PC-3 (cell line): ENCODE measurements around the gene TBX2. TPM values are rescaled to one million over a fixed set of nuclear protein-coding genes. Genes with fewer than 3 reads are reported as not detected.

Experiments used
- ATAC-seq: fragments of 200-7000 bp; cut with Tn5 transposase; 2 replicates; pipeline ENCODE4 v1.9.1; 2020; ENCODE audit warnings: mild to moderate bottlenecking, moderate library complexity
- BruUV-seq: library from RNA; stranded (reverse); fragments of 400-500 nt; replicated peaks from 2 replicates; lab custom pipeline; 2021; lab: Mats Ljungman, UMichigan
- CTCF ChIA-PET: fragments of 300-600 bp; sonication (Branson Sonifier 250); formaldehyde crosslinking; loops from one replicate; lab custom pipeline; 2022; ENCODE audit warnings: antibody characterized with exemption; lab: Charles Lee
- POLR2A ChIA-PET: fragments of 300-600 bp; sonication (Branson Sonifier 250); formaldehyde crosslinking; loops from one replicate; lab custom pipeline; 2022; ENCODE audit warnings: antibody characterized with exemption; ENCODE audit not compliant: unreplicated experiment; lab: Charles Lee
- DNase-seq: peaks from one replicate; pipeline ENCODE4 v3.0.0-alpha.2; 2015
- H2AFZ ChIP-seq: fragments of 300-600 bp; sonication (generic); 2 replicates; pipeline ENCODE4 v1.6.0; 2016; ENCODE audit warnings: antibody characterized with exemption, low read length
- H3F3A ChIP-seq: fragments of 300-600 bp; sonication (generic); one replicate; pipeline ENCODE4 v1.6.0; 2017; ENCODE audit warnings: antibody characterized with exemption, low read length, control low read depth, mild to moderate bottlenecking; ENCODE audit not compliant: unreplicated experiment
- H3K27ac ChIP-seq: fragments of 300-600 bp; sonication (generic); 2 replicates; pipeline ENCODE4 v1.5.1; 2016; ENCODE audit warnings: mild to moderate bottlenecking, low read length
- H3K27me3 ChIP-seq: fragments of 300-600 bp; sonication (generic); 2 replicates; pipeline ENCODE4 v1.6.1; 2016; ENCODE audit warnings: low read length, mixed read lengths
- H3K36me3 ChIP-seq: fragments of 300-600 bp; sonication (generic); 2 replicates; pipeline ENCODE4 v1.6.1; 2016; ENCODE audit warnings: low read depth, mixed run types, low read length, mixed read lengths
- H3K4me1 ChIP-seq: fragments of 300-600 bp; sonication (generic); 2 replicates; pipeline ENCODE4 v1.5.1; 2016; ENCODE audit warnings: low read length; ENCODE audit not compliant: insufficient read depth
- H3K4me2 ChIP-seq: fragments of 300-600 bp; sonication (generic); 2 replicates; pipeline ENCODE4 v1.6.0; 2016; ENCODE audit warnings: low read length
- H3K4me3 ChIP-seq: fragments of 300-600 bp; sonication (generic); 2 replicates; pipeline ENCODE4 v1.5.1; 2016; ENCODE audit warnings: mild to moderate bottlenecking, low read length, mixed read lengths
- H3K79me2 ChIP-seq: fragments of 300-600 bp; sonication (generic); 2 replicates; pipeline ENCODE4 v1.6.1; 2017; ENCODE audit warnings: low read length, mixed read lengths
- H3K9ac ChIP-seq: fragments of 300-600 bp; sonication (generic); 2 replicates; pipeline ENCODE4 v1.6.0; 2016; ENCODE audit warnings: mild to moderate bottlenecking, low read length
- H3K9me2 ChIP-seq: fragments of 300-600 bp; sonication (generic); replicated peaks from 2 replicates; pipeline ENCODE4 v1.6.1; 2016; ENCODE audit warnings: mixed run types, low read length, mixed read lengths
- H3K9me3 ChIP-seq: fragments of 300-600 bp; sonication (generic); 2 replicates; pipeline ENCODE4 v1.6.1; 2016; ENCODE audit warnings: low read length, mixed read lengths
- H4K20me1 ChIP-seq: fragments of 300-600 bp; sonication (generic); 2 replicates; pipeline ENCODE4 v1.6.1; 2016; ENCODE audit warnings: low read length, mixed read lengths
- CTCF ChIP-seq: fragments of 300-600 bp; sonication (generic); conservative IDR thresholded peaks from 2 replicates; pipeline ENCODE4 v1.5.1; 2017; ENCODE audit warnings: antibody characterized with exemption, low read depth, mild to moderate bottlenecking, low read length
- EZH2 ChIP-seq: fragments of 300-600 bp; sonication (generic); IDR thresholded peaks from one replicate; pipeline ENCODE4 v1.6.1; 2017; ENCODE audit warnings: antibody characterized with exemption, mild to moderate bottlenecking, low read length; ENCODE audit not compliant: unreplicated experiment
- EZH2phosphoT487 ChIP-seq: fragments of 300-600 bp; sonication (generic); IDR thresholded peaks from 2 replicates; pipeline ENCODE4 v1.6.1; 2018; ENCODE audit warnings: mild to moderate bottlenecking, antibody characterized with exemption, low read length, borderline replicate concordance
- intact Hi-C: fragments of 100-400 bp; cut with micrococcal nuclease; formaldehyde crosslinking; loops from 2 replicates; pipeline ENCODE4 v1.9.0; 2023
- total RNA-seq: library from RNA; depleted of rRNA; stranded (reverse); fragments of >200 nt; gene quantifications from 2 replicates; pipeline ENCODE4 v1.2.3, GENCODE V29; 2014

TBX2 gene
- total RNA-seq, 1 experiment from 2014 or later = 7.1 TPM

GRCh38 chr17:61406971-61407911, 7.6 kb downstream of the TBX2 start:
- TF ChIP-seq EZH2phosphoT487 (no peak), CTCF (no peak), EZH2 (no peak)
- POLR2A ChIA-PET = no interaction called here
- BruUV-seq = no TSS peak
- no peak overlapping the region for H3K9ac ChIP-seq
- H2AFZ ChIP-seq = no peak overlapping the region
- H3K9me2 ChIP-seq = no peaks in the 10 kb centered on the region
- H3K27ac ChIP-seq = no peak overlapping the region
- H3K4me2 ChIP-seq = no peak overlapping the region
- intact Hi-C loops = no loop called here
- peaks cover 9% of the 10 kb centered on the region; the same call in 1 of the 2 replicates for H3K4me1 ChIP-seq
- no peak for DNase-seq
- no peaks in the 10 kb centered on the region for H3K27me3 ChIP-seq
- H3K4me3 ChIP-seq = no peak overlapping the region
- no peak for ATAC-seq
- no peaks in the 10 kb centered on the region for H3F3A ChIP-seq
- H3K79me2 ChIP-seq = no peaks in the 10 kb centered on the region
- CTCF ChIA-PET = no interaction called here
- H4K20me1 ChIP-seq = no peaks in the 10 kb centered on the region
- no peaks in the 10 kb centered on the region for H3K36me3 ChIP-seq
- no peaks in the 10 kb centered on the region for H3K9me3 ChIP-seq

GRCh38 chr17:61408151-61409041, 8.8 kb downstream of the TBX2 start:
- Histone ChIP-seq H3K9ac (peak overlapping the region; percentile 78; the same call in 1 of the 2 replicates), H3K4me3 (peak overlapping the region; percentile 78), H3K27ac (no peak overlapping the region), H3K4me2 (peak overlapping the region; percentile 99), H3K9me2 (no peaks in the 10 kb centered on the region), H4K20me1 (no peaks in the 10 kb centered on the region), H3K27me3 (no peaks in the 10 kb centered on the region), H3K9me3 (no peaks in the 10 kb centered on the region), H3K4me1 (peaks cover 16% of the 10 kb centered on the region), H2AFZ (peak overlapping the region; percentile 95; the same call in 1 of the 2 replicates), H3F3A (no peaks in the 10 kb centered on the region), H3K79me2 (peaks cover 7% of the 10 kb centered on the region), H3K36me3 (no peaks in the 10 kb centered on the region)
- ATAC-seq (no peak), DNase-seq (no peak)
- intact Hi-C loops = loop anchor here (1.0 kb wide), 1 partner anchor 406 kb away; no protein-coding TSS in a partner anchor
- BruUV-seq = no TSS peak
- TF ChIP-seq EZH2phosphoT487 (no peak), CTCF (no peak), EZH2 (no peak)
- ChIA-PET CTCF (interaction anchor here (1.1 kb wide), 1 partner anchor 8 kb away, joined by 7 read pairs; no protein-coding TSS in a partner anchor), POLR2A (no interaction called here)
